ENCODE data around the gene SULT1C3.

SULT1C3 gene

DNA sequence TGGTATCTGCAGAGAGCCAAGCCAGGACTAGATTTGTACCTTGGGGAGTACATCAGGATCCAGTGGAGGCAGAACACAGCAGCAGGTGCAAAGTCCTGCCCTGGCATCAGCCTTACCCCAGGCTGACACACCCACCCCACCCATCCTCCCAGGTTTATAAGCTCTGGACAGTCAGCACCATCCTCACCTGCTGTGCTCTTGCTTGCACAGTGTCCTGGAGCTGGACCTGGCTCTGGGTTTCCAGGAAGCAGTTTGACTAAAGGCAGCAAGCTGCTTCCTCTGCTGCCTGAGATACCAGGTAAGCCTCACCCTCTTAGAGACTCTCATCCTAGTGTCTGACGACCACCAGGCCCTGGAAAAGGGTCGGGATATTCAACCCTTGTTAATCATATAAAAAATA, at the start of gene SULT1C3:
Gene SULT1C3 (plus strand): TSS at position 183 of the 400 bp plus-strand sequence. CDS start 7,227 bp downstream, outside the sequence.
- DNase-seq = no peak

DNA sequence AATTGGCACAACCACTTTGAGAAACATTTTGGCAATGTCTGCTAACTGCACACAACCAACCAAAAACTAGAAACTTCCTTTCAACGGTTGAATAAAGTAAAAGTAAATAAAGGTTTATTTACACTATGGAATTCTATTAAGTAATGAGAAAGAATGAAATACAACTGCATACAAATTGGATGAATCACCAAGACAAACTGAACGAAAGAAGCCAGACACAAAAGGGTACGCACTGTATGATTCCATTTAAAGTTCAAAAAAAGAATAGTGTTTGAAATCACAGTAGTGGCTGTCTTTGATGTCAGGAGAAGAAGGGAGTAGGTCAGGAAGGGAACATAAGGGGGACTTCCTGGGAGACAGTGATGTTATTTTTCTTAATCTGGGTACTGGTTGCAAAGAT, 46.5 kb upstream of the SULT1C3 start:
- no peak for DNase-seq

DNA sequence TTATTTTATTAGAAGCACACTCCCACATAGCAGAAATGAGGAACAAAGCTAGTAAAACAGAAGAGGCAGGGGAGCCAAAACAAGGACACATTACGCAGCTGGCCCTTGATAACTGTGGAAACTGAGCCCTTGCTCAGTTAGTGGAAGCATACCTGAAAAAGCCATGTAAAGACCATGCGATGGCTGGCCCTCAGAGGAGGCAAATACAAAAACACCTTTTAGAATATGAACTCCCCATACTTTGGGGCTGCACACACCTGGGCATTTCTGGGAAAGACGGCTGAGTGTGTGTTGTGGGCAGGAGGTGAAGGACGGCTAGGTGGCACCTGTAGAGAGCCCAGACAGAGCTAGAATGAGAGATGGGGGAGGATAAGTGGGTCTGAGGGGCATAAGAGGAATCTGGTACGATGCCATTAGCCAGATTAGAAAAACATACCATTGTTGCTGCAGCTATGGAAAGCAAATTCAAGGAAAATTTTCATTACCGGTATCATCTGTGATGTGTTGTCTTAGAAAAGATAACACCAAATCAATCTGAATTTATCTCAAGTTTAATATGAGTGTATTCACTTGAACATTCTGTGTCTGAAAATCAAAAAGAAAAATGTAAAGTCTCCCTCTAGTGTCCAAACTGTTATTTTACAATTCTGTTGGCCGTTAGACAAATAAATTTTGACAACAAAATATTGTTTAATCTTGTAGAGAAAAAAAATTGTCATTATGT, 45.2 kb upstream of the SULT1C3 start:
- no peak for DNase-seq

DNA sequence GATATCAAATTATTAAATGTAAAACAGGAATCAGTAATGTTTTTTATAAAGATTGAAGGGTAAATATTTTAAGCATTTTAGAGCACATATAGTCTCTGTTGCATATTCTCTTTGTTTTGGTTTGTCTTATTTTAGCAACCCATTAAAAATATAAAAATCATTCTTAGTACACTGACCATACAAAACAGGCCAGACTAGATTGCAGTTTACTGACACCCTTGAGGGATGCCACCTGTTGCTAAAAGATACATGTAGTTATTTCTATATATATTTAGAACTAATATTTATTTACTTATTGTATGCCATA, 44.7 kb upstream of the SULT1C3 start:
- DNase-seq = no peak

DNA sequence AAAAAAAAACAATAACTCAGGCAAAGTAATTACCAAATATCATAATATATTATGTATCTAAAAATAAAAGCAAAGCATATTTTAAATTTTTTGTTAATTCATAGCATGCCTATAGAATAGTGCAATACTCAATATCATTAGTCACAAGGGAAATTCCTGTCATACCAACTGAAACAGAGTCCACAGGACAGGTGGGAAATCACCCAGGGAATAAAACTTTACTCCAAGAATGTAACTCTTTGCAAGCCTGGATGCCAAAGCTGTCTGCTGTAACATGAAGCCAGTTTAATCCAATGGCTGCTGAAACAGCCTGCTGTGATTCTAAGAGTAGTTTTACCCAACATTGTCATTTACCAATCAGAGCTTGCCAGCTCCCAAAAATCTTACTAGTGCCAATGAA, 40.0 kb upstream of the SULT1C3 start:
- no peak for DNase-seq

DNA sequence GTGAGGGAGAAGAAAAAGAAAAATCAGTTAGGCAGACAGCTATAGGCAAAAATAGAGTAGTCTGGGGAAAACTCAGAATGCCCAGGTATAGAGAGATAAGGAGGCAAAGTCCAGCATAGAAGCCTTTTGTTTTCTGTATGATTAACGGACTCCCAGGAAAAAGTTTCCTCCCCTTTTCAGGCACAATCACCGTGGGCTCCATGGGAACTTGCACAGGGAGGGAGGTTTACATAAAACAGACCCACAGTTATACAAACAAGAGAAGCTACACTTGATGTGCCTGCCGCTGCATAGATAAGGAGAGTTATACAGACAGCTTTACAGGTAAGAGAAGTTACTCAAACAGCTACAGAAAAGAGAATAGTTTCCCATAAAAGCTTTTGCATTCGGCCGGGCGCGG, 39.2 kb upstream of the SULT1C3 start:
- DNase-seq = no peak

DNA sequence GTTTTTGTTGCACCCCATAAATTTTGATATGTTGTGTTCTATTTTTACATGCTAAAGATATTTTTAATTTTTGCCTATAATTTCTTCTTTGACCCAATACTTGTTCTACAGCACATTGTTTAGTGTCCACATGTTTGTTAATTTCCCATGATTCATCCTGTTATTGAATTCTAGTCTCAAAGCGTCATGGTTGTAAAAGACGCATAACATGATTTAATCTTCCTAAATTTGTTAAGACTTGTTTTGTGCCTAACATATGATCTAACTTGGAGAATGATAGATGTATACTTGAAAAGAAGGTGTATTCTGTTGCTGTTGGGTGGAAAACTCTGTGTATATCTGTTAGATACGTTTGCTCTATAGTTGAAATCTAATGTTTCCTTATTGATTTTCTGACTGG, 27.1 kb upstream of the SULT1C3 start:
- DNase-seq = no peak

DNA sequence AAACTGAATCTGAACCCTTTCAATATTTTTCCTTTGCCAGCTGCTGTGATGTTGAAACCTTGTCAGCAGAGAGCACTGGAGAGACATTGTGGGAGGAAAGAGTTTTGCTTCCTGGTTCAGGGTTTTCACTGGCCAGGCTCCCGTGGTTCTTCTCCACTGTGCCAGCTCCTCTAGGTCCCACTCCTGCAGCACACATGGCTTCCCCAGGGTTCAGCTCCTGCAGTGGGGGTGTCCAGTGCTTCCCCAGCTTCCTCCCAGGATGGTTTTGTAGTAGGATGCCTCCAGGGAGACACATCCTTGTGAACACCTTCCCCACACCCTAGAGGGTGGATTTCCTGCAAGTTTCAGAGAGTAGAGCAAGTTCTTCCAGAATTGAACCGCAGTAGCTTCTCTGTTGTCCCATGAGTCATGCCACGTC, 24.0 kb upstream of the SULT1C3 start:
- no peak for DNase-seq

DNA sequence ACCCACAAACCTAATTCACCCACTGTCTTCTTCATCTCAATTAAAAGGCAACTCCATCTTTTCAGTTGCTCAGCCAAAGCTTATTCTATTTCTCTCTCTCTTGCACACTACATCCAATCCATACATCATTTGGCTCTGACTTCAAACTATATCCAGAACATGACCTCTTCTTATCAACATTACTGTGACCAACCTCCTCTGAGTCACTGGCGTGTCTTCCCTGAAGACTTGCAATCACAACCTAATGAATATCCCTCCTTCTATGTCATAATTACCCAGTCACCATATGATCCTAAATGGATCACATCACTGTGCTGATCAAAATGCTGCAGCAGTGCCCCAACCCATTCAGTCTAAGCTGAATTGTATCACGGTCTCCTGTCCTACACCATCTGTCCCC, 22.6 kb upstream of the SULT1C3 start:
- no peak for DNase-seq

DNA sequence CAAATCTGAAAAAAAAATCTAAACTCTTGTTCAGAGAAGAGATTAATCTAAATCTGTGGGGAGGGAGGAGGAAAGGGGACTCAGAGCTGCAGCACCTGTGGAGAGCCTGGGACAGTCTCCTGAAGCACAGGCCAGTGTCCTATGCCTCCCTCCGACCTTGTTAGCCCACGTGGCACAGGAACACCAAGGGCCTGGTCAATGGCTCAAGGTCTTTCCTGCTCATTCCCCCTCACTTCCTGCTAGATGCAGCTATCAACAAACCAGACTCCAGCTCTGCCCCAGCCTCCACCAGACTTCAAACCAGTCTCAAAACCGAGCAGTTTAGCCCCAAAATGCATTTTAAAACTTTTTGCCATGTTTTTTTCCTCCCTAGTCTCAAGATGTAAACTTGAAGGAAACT, 20.1 kb upstream of the SULT1C3 start:
- no peak for DNase-seq

DNA sequence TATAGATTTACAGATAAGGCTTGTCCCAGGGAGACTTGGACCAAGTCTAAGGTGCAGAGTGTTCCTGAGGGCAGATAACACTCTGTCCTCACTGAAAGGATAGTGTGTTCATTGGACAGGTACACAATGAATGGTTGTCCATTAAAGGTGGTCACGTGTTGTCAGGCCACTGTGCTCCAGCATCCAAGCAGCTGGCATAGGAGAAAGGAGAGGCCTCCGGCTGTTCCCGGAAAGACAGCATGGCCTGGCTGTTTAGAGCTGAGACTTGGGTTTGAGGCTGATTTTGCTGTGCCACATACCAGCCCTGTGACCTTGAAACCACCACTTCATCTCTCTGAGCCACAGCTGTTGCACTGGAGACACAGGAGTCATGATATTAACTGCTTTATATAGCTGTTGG, 19.6 kb upstream of the SULT1C3 start:
- no peak for DNase-seq

DNA sequence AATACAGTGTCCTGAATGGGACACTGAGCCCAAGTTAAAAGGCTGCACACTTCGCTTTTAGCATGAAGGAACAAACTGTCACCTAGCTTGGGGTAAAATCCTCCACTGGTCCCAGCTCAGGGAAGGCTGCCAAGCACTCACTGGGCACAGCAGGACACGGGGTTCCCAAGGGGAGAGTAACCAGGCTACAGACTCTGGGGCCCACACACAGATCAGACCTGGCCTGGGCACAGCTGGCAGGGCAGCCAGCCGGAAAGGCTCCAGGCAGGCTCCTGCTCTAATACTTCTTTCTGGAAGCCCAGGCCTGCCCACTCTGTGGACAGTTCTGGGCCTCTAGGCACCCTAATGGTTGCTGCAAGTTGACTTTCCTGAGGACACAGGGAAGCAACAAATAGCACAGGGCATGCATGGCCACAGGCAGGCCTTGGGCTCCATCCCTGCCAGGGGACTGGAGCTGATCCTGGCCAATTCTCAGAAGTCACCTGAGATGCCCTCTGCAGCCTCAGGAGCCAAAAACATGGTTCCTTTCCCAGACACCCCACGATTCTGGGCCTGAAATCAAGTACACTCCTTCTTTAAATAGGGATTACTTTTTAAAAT, 18.7 kb upstream of the SULT1C3 start:
- no peak for DNase-seq

DNA sequence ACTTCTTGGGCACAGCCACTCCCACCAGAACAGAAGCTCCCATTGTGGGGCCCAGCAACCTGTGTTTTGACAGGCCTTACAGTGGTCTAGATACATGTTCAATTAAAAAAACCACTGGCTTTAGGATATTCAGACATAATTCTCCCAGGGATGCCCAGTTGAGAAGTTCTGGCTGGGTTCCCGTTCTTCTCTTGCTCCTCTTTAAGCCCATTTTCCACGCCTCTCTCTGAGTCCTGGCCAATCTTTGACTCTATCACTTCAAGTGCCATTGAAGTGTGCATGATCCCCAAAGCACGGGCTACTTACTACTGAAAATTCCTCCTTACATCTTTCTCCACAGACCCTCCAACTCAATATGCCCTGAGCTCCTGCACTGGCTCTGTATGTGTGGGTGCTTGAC, 17.5 kb upstream of the SULT1C3 start:
- no peak for DNase-seq

DNA sequence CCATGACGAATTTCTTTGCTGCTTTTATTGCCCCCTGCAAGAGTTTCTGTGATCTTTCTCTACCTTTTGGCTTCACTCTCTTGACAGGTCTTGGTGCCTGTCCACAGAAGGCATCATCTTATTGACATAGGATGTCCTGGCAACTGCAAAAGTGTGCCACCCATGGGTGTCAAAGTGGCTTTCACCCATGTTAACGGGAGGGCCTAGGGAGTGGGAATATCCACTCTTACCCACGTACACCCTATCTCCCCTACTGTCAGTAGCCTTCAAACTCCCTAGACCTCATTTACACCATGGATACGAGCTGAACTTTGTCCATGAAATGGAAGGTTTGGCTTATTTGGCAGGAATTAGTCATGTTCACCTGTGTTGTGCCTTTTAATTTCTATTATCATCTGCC, 16.2 kb upstream of the SULT1C3 start:
- DNase-seq = no peak

DNA sequence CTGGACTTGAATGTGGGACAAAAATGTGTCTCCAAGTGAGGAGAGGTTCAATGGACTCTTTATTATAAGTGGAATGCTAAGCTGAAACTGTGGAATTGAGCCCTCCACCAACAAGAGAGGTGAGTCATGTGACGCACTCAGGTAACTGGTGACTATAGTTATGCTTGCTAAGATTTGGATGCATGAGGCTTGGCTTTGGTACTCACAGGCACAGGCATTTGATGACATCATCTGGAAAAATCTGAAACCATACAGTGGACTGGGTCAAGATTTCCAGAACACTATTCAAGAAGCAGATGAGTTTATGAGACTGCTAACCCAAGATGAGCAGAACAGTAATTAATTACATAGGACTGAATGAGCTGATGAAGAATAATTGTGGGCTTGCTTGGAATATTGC, 15.7 kb upstream of the SULT1C3 start:
- DNase-seq = no peak

DNA sequence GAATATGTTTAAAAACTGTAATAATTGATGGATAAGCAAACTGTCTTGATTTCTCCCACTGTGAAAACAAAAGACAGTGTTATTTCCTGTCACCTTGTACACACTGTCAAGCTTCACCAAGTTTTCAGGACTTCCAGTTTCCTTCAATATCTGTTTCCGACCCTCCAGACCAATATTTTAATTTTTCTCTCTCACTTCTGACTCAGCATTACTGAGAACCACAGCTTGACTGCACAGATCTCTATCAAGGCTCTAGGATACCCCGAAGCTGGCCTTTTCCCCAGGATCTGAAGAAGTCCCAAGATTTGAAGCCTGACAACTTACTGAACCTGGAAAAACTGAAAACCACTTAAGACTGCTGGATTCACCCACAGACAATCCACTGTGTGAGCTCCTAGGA, 13.2 kb upstream of the SULT1C3 start:
- no peak for DNase-seq

DNA sequence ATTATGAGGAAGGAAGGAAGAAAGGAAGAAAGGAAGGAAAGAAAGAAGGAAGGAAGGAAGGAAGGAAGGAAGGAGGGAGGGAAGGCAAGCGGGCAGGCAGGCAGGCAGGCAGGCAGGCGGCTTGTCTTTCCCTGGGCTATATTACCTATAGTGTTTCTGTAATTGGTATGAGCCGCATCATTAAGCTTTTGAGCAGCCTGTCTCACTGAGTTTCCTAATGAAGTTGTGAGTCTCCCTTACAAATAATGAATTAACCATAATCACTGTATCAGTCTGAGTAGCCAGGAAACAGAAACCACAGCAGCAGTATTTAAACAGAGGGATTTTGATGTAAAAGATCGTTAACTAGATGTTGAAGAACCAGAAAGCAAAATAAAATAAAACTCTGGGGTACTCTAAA, 11.8 kb upstream of the SULT1C3 start:
- DNase-seq = no peak

DNA sequence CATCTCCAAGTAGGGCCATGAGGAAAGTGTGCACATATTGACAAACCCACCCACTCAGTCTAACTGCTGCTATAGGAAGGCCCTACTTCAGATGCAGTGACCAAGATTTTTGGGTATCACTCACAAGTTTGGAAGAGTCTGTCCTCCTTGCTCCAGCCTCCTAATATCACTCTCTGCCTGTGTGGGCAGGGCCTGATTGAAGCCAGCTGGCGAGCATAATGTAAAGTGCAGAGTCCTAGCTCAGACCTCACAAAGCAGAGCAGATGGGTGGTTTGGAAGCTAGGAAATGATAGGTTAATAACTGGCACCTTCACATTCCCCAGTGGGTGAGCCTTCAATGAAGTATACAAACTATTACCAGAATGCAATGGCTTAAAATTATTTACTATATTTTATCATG, 11.2 kb upstream of the SULT1C3 start:
- no peak for DNase-seq

DNA sequence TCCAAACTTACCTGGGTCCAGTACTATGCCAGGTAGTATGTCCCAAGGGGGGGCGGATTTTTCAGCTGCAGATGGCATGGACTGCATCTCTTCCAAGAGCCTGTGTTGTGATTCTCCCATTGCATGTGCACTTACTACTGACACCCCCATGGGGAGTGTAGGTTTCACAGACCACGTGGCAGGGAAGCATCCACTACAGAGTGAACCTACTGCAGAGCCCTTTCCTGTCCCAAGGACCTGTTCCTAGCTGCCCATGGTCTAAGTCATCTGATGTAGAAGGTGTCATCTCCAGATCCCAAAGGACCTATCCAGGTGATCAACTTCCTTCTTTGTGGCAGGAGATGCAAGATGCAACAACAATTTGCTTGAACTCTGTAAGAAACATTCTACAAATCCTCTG, 9.9 kb upstream of the SULT1C3 start:
- DNase-seq = no peak

DNA sequence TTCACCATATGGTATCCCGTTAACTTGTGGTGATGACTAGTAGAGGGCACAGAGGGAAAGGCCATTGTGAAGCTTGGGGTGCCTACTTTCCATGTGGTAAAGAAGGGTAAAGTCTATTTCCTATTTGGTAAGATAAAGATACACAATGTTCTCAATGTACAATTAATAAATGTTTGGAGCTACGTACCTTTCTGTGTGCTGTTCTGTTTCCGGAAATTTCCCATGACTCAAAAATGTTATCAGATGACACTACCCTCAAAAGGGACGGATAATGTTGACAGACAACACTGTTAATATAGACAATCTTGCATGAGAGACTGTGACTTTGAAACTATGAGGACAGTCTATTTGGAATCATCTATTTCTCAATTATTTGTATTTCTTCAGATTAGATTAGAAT, 4.2 kb upstream of the SULT1C3 start:
- DNase-seq = no peak

DNA sequence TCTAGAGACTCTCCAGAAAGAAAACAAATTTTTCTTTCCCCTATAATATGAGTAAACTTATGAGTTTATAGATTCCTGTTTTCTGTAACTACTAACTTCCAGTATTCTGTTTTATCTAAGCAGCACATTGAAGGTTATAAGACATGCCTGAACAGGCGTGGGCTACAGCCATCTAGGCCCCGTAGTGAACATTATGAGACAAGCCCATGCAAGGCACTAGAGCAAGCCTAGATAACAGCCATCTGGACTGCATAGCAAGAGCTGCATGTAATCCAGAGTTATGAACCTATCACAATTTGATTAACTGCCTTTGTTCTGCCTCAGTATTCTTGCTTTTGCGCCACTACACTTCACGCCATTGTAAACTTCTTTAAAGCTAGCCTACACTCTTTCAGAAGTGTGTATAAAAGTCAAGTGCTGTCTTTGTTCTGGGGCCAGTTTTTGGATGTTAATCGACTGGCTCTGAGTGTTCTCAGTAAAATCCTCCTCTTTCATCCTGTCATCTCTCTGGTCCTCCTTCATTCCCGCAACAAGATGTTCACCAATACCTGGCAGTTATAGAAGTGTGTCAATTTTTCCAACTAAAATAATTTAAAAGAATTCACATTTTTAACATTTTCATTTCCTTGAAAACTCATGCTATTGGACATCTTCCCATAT, 3.0 kb upstream of the SULT1C3 start:
- no peak for DNase-seq

DNA sequence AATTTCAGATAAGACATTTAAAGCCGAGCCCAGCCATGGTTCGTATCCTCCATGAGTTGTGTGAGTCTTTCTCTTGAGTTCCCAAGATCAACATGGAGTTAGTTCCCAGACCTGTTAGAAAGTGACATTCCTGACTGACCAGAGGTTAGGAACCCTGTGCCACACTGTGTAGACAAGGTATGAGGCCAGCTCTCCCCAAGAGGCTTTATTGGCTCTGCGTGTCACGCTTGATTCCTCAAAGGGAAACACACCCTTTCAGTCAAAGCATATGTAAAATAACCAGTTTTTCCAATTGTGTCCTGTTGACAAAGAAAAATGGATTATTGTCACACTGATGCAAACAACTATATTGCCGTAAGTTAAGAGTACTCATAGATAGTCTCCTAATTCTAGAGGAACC, 1.2 kb downstream of the SULT1C3 start:
- DNase-seq = no peak

DNA sequence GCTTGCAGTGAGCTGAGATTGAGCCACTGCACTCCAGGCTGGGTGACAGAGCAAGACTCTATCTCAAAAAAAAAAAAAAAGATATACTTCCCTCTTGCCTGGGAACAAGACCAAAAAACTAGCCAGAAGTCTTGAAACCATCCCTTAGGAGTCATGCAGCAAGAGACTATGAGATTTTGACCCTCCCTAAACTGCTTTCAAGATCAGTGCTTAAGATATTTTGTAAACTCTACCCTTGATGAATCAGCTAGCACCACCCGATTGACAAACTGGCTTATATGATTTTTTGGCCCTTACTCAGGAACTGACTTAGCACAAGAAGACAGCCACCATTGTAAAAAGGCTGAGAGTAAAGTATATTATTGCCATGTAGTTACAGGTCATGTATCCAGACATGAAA, 3.8 kb downstream of the SULT1C3 start:
- no peak for DNase-seq

DNA sequence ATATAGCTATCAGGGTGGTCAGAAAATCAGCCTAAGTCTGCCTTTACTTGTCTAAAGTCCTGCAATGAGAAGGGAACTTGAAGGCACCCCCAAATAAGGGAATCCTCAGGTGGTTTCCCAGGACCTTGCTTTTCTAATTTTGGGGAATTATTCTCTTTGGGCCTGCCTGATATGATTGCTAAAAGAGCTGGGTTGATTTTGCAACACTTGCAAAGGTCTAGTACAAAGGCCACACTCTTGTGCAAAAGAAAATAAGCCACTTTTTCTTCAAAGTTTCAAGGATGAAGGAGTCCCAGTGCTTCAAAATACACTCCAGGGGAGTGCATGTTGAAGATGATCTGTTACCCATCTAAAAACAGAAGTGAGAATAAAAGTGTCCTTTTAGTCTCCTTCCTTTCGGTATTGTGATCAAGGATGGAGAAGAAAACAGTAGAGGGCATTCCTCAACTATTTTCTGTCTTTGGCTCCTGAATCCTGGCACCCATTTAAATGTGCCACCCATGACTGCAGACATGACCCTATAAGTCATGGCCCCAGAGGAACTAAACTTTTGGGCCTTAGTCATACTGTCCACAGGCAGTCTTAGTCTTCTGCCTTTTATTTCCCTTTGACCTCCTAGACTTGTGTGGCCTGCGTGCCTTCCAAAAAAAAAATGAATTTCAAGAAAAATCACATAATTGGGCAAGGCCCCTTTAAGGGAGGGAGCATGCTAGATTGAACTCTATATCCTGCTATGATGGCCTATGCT, 5.1 kb downstream of the SULT1C3 start:
- DNase-seq = no peak
